ENCODE measurements around the gene ATRIP.
A peak's percentile ranks its signal among the peaks of the same experiment; 100 is the strongest.

ATRIP gene

GRCh38 chr3:48432411-48433371, 13.8 kb upstream of the ATRIP start:
- no peaks in the 10 kb centered on the region for H3K9me2 ChIP-seq (replicated peaks; ENCODE audit: insufficient read depth, low read length)
- H3K4me2 ChIP-seq (ENCODE audit: low read depth, low read length): no peak overlapping the region
- H3K9me3 ChIP-seq (replicated peaks; ENCODE audit: insufficient read depth, low read length): no peaks in the 10 kb centered on the region
- H3K4me3 ChIP-seq (ENCODE audit: low read length): no peak overlapping the region
- no peak overlapping the region for H3K9ac ChIP-seq (ENCODE audit: low read length)
- H4K20me1 ChIP-seq (ENCODE audit: insufficient read depth, low read length): no peaks in the 10 kb centered on the region
- peaks cover 6% of the 10 kb centered on the region for H3F3A ChIP-seq (ENCODE audit: insufficient read depth, low read length)
- H3K36me3 ChIP-seq (replicated peaks; ENCODE audit: insufficient read depth, low read length): no peaks in the 10 kb centered on the region
- TF ChIP-seq EZH2phosphoT487 (IDR thresholded peaks at IDR 0.05; ENCODE audit: low read length): no peak
- TF ChIP-seq CTCF (IDR thresholded peaks at IDR 0.05; ENCODE audit: low read length): peak; percentile 17; the same call in 1 of the 2 replicates
- H3K27me3 ChIP-seq (replicated peaks; ENCODE audit: insufficient read depth, low read length): peaks cover 8% of the 10 kb centered on the region
- H3K27ac ChIP-seq (ENCODE audit: low read length): no peak overlapping the region
- no peaks in the 10 kb centered on the region for H3K4me1 ChIP-seq (ENCODE audit: low read length)
- H3K79me2 ChIP-seq (ENCODE audit: low read length): peaks cover 4% of the 10 kb centered on the region; the same call in 1 of the 2 replicates
- DNase-seq: no peak
- no peak overlapping the region for H2AFZ ChIP-seq (ENCODE audit: low read length)

DNA sequence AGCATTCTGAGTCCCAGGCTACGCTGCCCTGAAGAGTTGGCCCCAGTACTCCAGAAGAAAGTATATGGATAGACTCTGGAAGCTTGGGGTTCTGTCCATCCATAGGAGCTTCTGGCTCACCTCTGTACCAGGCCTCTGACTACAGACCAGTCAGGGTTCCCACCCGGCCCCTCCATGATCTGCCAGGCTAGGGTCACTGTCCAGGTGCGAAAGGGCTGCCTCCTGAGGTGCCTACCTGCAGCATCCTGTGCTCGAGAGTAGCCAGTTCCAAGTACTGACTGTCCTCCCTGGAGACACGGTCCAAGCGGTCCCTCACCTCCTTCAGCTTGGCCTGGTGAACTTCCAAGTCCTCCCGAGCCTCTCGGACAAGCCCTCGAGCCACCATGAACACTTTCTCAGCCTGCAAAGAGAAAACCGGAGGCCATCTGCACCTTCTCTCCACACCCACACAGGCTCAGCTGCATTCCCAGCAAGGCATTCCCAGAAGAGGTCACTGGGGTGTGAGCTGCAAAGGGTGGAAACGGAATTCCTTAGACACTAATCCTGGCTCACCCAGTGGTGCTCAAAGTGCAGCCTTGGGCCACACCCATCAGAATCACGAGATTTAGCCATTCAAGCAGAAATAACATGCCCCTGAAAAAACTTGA, 12.9 kb upstream of the ATRIP start:
- no peaks in the 10 kb centered on the region for H3K4me1 ChIP-seq (ENCODE audit: low read length)
- no peak overlapping the region for H3K4me2 ChIP-seq (ENCODE audit: low read depth, low read length)
- peaks cover 4% of the 10 kb centered on the region; the same call in 1 of the 2 replicates for H3K79me2 ChIP-seq (ENCODE audit: low read length)
- H3K9me3 ChIP-seq (replicated peaks; ENCODE audit: insufficient read depth, low read length): no peaks in the 10 kb centered on the region
- no peaks in the 10 kb centered on the region for H3K36me3 ChIP-seq (replicated peaks; ENCODE audit: insufficient read depth, low read length)
- no peaks in the 10 kb centered on the region for H3K27me3 ChIP-seq (replicated peaks; ENCODE audit: insufficient read depth, low read length)
- H3K9me2 ChIP-seq (replicated peaks; ENCODE audit: insufficient read depth, low read length): no peaks in the 10 kb centered on the region
- H3K4me3 ChIP-seq (ENCODE audit: low read length): no peak overlapping the region
- no peak for DNase-seq
- H3K9ac ChIP-seq (ENCODE audit: low read length): no peak overlapping the region
- H3F3A ChIP-seq (ENCODE audit: insufficient read depth, low read length): peaks cover 7% of the 10 kb centered on the region
- H4K20me1 ChIP-seq (ENCODE audit: insufficient read depth, low read length): no peaks in the 10 kb centered on the region
- no peak overlapping the region for H2AFZ ChIP-seq (ENCODE audit: low read length)
- TF ChIP-seq EZH2phosphoT487 (IDR thresholded peaks at IDR 0.05; ENCODE audit: low read length): no peak
- TF ChIP-seq CTCF (IDR thresholded peaks at IDR 0.05; ENCODE audit: low read length): no peak
- no peak for TF ChIP-seq EZH2 (optimal IDR thresholded peaks at IDR 0.05; ENCODE audit: low read depth, low read length)
- H3K27ac ChIP-seq (ENCODE audit: low read length): no peak overlapping the region

- H3K79me2 ChIP-seq (ENCODE audit: low read length): peaks cover 9% of the 10 kb centered on the region
Measured at GRCh38 chr3:48434591-48435222, 11.8 kb upstream of the ATRIP start.

More at GRCh38 chr3:48434591-48435222, 11.8 kb upstream of the ATRIP start:
- Histone ChIP-seq H3K9ac (ENCODE audit: low read length) (no peak overlapping the region), H2AFZ (ENCODE audit: low read length) (no peak overlapping the region), H3K4me1 (ENCODE audit: low read length) (peaks cover 5% of the 10 kb centered on the region; the same call in 1 of the 2 replicates), H3F3A (ENCODE audit: insufficient read depth, low read length) (peaks cover 12% of the 10 kb centered on the region), H3K4me2 (ENCODE audit: low read depth, low read length) (no peak overlapping the region), H3K36me3 (replicated peaks; ENCODE audit: insufficient read depth, low read length) (no peaks in the 10 kb centered on the region), H3K27ac (ENCODE audit: low read length) (no peak overlapping the region), H3K27me3 (replicated peaks; ENCODE audit: insufficient read depth, low read length) (no peaks in the 10 kb centered on the region), H3K4me3 (ENCODE audit: low read length) (no peak overlapping the region), H4K20me1 (ENCODE audit: insufficient read depth, low read length) (no peaks in the 10 kb centered on the region), H3K9me3 (replicated peaks; ENCODE audit: insufficient read depth, low read length) (no peaks in the 10 kb centered on the region), H3K9me2 (replicated peaks; ENCODE audit: insufficient read depth, low read length) (no peaks in the 10 kb centered on the region)
- DNase-seq: no peak
- TF ChIP-seq EZH2 (optimal IDR thresholded peaks at IDR 0.05; ENCODE audit: low read depth, low read length): no peak
- no peak for TF ChIP-seq CTCF (IDR thresholded peaks at IDR 0.05; ENCODE audit: low read length)
- TF ChIP-seq EZH2phosphoT487 (IDR thresholded peaks at IDR 0.05; ENCODE audit: low read length): no peak

Data from MM.1S (cell line).